Breast epithelium (tissue), 3 donors: ENCODE results near the gene ARNT2.

ENCODE experiments used
- CTCF ChIP-seq, 3 donors: fragments of 450-650 bp; IDR thresholded peaks; one replicate each; pipeline ENCODE4 v1.5.1; 2016 to 2017; ENCODE audit warnings: antibody characterized with exemption in 3 of 3, mild to moderate bottlenecking in 3 of 3, moderate library complexity in 3 of 3
- POLR2A ChIP-seq: fragments of 450-650 bp; IDR thresholded peaks from one replicate; pipeline ENCODE4 v1.6.1; 2016; ENCODE audit warnings: antibody characterized with exemption, mild to moderate bottlenecking, moderate library complexity
- POLR2AphosphoS5 ChIP-seq, 3 donors: sonication (generic); formaldehyde crosslinking; IDR thresholded peaks; one replicate each; pipeline ENCODE4 v1.6.1; 2017; ENCODE audit warnings: antibody characterized with exemption in 3 of 3

GRCh38 chr15:80465626-80466005 is 61.4 kb downstream of the ARNT2 start:
- TF ChIP-seq CTCF (IDR thresholded peaks at IDR 0.05), result no peak
- no peak for TF ChIP-seq POLR2A
- no peak for TF ChIP-seq POLR2AphosphoS5 (IDR thresholded peaks at IDR 0.05)
